SU-DHL-6 (cell line): ENCODE results near the gene SLC6A11.

Source experiments
- H2AFZ ChIP-seq: fragments of 200-600 bp; sonication (generic); 2 replicates; pipeline ENCODE4 v1.6.1; 2014; ENCODE audit warnings: low read depth, mild to moderate bottlenecking, moderate library complexity, mixed read lengths, antibody characterized with exemption, low read length; ENCODE audit not compliant: severe bottlenecking
- H3F3A ChIP-seq: fragments of 200-600 bp; shearing (Covaris generic); 2 replicates; pipeline ENCODE4 v1.6.0; 2016; ENCODE audit warnings: antibody characterized with exemption, mild to moderate bottlenecking; ENCODE audit not compliant: insufficient read depth
- H3K27ac ChIP-seq: fragments of 200-600 bp; sonication (generic); 2 replicates; pipeline ENCODE4 v1.5.1; 2016; ENCODE audit warnings: low read depth, mild to moderate bottlenecking, low read length, moderate library complexity, mixed read lengths
- H3K27me3 ChIP-seq: fragments of 200-600 bp; sonication (generic), shearing (Covaris generic); 2 replicates; pipeline ENCODE4 v1.6.0; 2014; ENCODE audit warnings: mild to moderate bottlenecking, low read length
- H3K36me3 ChIP-seq: fragments of 200-600 bp; sonication (generic); 2 replicates; pipeline ENCODE4 v1.6.1; 2014; ENCODE audit warnings: mild to moderate bottlenecking, low read length, mixed read lengths
- H3K4me2 ChIP-seq: fragments of 300-600, 200-600 bp; shearing (Covaris generic), sonication (generic); 2 replicates; pipeline ENCODE4 v1.6.0; 2014; ENCODE audit warnings: low read length, low read depth, mild to moderate bottlenecking; ENCODE audit not compliant: poor library complexity, severe bottlenecking
- H3K4me3 ChIP-seq: fragments of 200-600 bp; sonication (generic); 2 replicates; pipeline ENCODE4 v1.5.1; 2014; ENCODE audit warnings: antibody characterized with exemption, low read length, mild to moderate bottlenecking, mixed read lengths; ENCODE audit not compliant: insufficient read depth, poor library complexity, severe bottlenecking
- H3K79me2 ChIP-seq: fragments of 200-600 bp; sonication (generic); 2 replicates; pipeline ENCODE4 v1.6.1; 2014; ENCODE audit warnings: mild to moderate bottlenecking, low read length, moderate library complexity; ENCODE audit not compliant: insufficient read depth
- H3K9ac ChIP-seq: fragments of 200-600 bp; sonication (generic); 2 replicates; pipeline ENCODE4 v1.7.0; 2014; ENCODE audit warnings: mild to moderate bottlenecking, low read length
- H3K9me2 ChIP-seq: fragments of 200-600 bp; sonication (generic); replicated peaks from 2 replicates; pipeline ENCODE4 v1.6.1; 2014; ENCODE audit warnings: low read length; ENCODE audit not compliant: insufficient read depth
- H3K9me3 ChIP-seq: fragments of 200-600 bp; sonication (generic); 2 replicates; pipeline ENCODE4 v1.6.1; 2014; ENCODE audit warnings: low read length, mixed read lengths; ENCODE audit not compliant: insufficient read depth
- H4K20me1 ChIP-seq: fragments of 200-600 bp; sonication (generic); 2 replicates; pipeline ENCODE4 v1.6.1; 2014; ENCODE audit warnings: low read depth, mild to moderate bottlenecking, antibody characterized with exemption, low read length, moderate library complexity, mixed read lengths
- CTCF ChIP-seq: fragments of 200-600 bp; sonication (generic); IDR thresholded peaks from one replicate; pipeline ENCODE4 v1.5.1; 2017; ENCODE audit warnings: antibody characterized with exemption, mild to moderate bottlenecking, low read length, moderate library complexity; ENCODE audit not compliant: insufficient read depth, poor library complexity, severe bottlenecking
- EZH2phosphoT487 ChIP-seq: fragments of 200-600 bp; sonication (generic), shearing (Covaris generic); conservative IDR thresholded peaks from 2 replicates; pipeline ENCODE4 v1.6.1; 2018; ENCODE audit warnings: mild to moderate bottlenecking, antibody characterized with exemption, low read length, moderate library complexity, mixed read lengths

Gene SLC6A11

GRCh38 chr3:10972072-10972782 lies 156.2 kb downstream of the SLC6A11 start:
- Histone ChIP-seq H3F3A (no peaks in the 10 kb centered on the region), H3K79me2 (no peaks in the 10 kb centered on the region), H3K9me2 (no peaks in the 10 kb centered on the region), H2AFZ (no peak overlapping the region), H3K36me3 (no peaks in the 10 kb centered on the region), H4K20me1 (no peaks in the 10 kb centered on the region), H3K9ac (no peak overlapping the region), H3K27ac (no peak overlapping the region), H3K4me2 (no peak overlapping the region), H3K4me3 (no peak overlapping the region), H3K27me3 (no peaks in the 10 kb centered on the region), H3K9me3 (no peaks in the 10 kb centered on the region; the same call in 1 of the 2 replicates)
- TF ChIP-seq CTCF, result no peak
- TF ChIP-seq EZH2phosphoT487, result no peak

- Histone ChIP-seq H3K4me2 (no peak overlapping the region), H3K9me3 (no peaks in the 10 kb centered on the region; the same call in 1 of the 2 replicates), H3K27ac (no peak overlapping the region), H3K27me3 (no peaks in the 10 kb centered on the region), H3K36me3 (no peaks in the 10 kb centered on the region), H3K9me2 (no peaks in the 10 kb centered on the region), H3F3A (no peaks in the 10 kb centered on the region), H2AFZ (no peak overlapping the region), H3K9ac (no peak overlapping the region), H3K4me3 (no peak overlapping the region), H3K79me2 (no peaks in the 10 kb centered on the region), H4K20me1 (no peaks in the 10 kb centered on the region)
- TF ChIP-seq EZH2phosphoT487, result no peak
- TF ChIP-seq CTCF, result no peak
These were observed 157.1 kb downstream of the SLC6A11 start for GRCh38 chr3:10973046-10973595.

- no peak overlapping the region for H3K4me2 ChIP-seq
- TF ChIP-seq CTCF (no peak), EZH2phosphoT487 (no peak)
- no peaks in the 10 kb centered on the region for H4K20me1 ChIP-seq
- no peaks in the 10 kb centered on the region for H3K27me3 ChIP-seq
- H3K27ac ChIP-seq, result no peak overlapping the region
- no peaks in the 10 kb centered on the region; the same call in 1 of the 2 replicates for H3K9me3 ChIP-seq
- H3K36me3 ChIP-seq, result no peaks in the 10 kb centered on the region
- no peak overlapping the region for H2AFZ ChIP-seq
- H3F3A ChIP-seq, result no peaks in the 10 kb centered on the region
- H3K9me2 ChIP-seq, result no peaks in the 10 kb centered on the region
- H3K4me3 ChIP-seq, result no peak overlapping the region
- H3K9ac ChIP-seq, result no peak overlapping the region
- no peaks in the 10 kb centered on the region for H3K79me2 ChIP-seq
These were observed 158.1 kb downstream of the SLC6A11 start for GRCh38 chr3:10974131-10974530.
